Nephron progenitor cell (in vitro differentiated cells): ENCODE data around the gene RXYLT1.

Experiments
- DNase-seq: peaks from one replicate; pipeline ENCODE4 v3.0.0; 2021
- H3K27ac Mint-ChIP-seq: 2 replicates; pipeline ENCODE4 v1.8.0; 2021; ENCODE audit warnings: mild to moderate bottlenecking, moderate library complexity, mixed read lengths
- H3K27me3 Mint-ChIP-seq: 2 replicates; pipeline ENCODE4 v1.8.0; 2021; ENCODE audit warnings: mild to moderate bottlenecking, low read depth, mixed read lengths; ENCODE audit not compliant: poor library complexity
- H3K36me3 Mint-ChIP-seq: 2 replicates; pipeline ENCODE4 v1.8.0; 2021; ENCODE audit warnings: low read depth, mixed read lengths
- H3K4me1 Mint-ChIP-seq: 2 replicates; pipeline ENCODE4 v1.8.0; 2021; ENCODE audit warnings: mixed read lengths
- H3K4me3 Mint-ChIP-seq: 2 replicates; pipeline ENCODE4 v1.8.0; 2021; ENCODE audit warnings: mild to moderate bottlenecking, moderate library complexity, mixed read lengths
- H3K9me3 Mint-ChIP-seq: 2 replicates; pipeline ENCODE4 v1.8.0; 2021; ENCODE audit warnings: mild to moderate bottlenecking, moderate library complexity, mixed read lengths
- TF ChIP-seq, protein P1 (sequence below): fragments of 200-600 bp; sonication (generic); IDR thresholded peaks from 2 replicates; pipeline ENCODE4 v1.5.0; 2021; ENCODE audit warnings: antibody characterized with exemption

Gene RXYLT1

DNA sequence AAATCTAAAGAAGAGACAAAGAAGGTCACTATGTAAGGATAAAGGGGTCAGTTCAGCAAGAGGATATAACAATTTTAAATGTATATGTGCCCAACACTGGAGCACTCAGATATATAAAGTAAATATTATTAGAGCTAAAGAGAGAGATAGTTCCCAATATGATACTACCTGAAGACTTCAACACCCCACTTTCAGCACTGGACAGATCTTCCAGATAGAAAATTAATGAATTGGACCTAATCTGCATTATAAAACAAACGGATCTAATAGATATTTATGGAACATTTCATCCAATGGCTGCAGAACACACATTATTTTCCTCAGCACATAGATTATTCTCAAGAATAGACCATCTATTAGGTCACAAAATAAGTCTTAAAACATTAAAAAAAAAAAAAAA, 40.7 kb downstream of the RXYLT1 start:
- H3K36me3 Mint-ChIP-seq, result peaks cover 5% of the 10 kb centered on the region
- H3K9me3 Mint-ChIP-seq, result peaks cover 30% of the 10 kb centered on the region
- H3K4me3 Mint-ChIP-seq, result no peak overlapping the region
- H3K27ac Mint-ChIP-seq, result no peak overlapping the region
- no peak for DNase-seq
- H3K27me3 Mint-ChIP-seq, result peaks cover 7% of the 10 kb centered on the region
- TF ChIP-seq, protein P1, sequence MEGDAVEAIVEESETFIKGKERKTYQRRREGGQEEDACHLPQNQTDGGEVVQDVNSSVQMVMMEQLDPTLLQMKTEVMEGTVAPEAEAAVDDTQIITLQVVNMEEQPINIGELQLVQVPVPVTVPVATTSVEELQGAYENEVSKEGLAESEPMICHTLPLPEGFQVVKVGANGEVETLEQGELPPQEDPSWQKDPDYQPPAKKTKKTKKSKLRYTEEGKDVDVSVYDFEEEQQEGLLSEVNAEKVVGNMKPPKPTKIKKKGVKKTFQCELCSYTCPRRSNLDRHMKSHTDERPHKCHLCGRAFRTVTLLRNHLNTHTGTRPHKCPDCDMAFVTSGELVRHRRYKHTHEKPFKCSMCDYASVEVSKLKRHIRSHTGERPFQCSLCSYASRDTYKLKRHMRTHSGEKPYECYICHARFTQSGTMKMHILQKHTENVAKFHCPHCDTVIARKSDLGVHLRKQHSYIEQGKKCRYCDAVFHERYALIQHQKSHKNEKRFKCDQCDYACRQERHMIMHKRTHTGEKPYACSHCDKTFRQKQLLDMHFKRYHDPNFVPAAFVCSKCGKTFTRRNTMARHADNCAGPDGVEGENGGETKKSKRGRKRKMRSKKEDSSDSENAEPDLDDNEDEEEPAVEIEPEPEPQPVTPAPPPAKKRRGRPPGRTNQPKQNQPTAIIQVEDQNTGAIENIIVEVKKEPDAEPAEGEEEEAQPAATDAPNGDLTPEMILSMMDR, result no peak
- H3K4me1 Mint-ChIP-seq, result no peaks in the 10 kb centered on the region

DNA sequence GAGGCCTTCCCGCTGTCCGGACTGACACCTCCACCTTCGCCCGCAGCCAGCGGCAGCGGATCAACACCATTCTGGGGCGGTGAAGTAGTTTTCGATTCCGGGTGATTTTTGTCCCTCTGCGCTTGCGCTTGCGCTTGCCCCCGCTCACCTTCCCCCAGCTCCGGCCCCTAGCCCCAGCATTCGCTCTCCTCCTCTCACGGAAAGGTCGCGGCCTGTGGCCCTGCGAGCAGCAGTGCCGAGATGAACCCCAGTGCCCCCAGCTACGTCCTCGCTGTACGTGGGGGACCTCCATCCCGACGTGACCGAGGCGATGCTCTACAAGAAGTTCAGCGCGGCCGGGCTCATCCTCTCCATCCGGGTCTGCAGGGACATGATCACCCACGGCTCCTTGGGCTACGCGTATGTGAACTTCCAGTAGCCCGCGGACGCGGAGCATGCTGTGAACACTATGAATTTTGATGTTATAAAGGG, 42.1 kb downstream of the RXYLT1 start:
- DNase-seq, result no peak
- Mint-ChIP-seq H3K4me1 (no peaks in the 10 kb centered on the region), H3K36me3 (peaks cover 5% of the 10 kb centered on the region), H3K27me3 (peaks cover 7% of the 10 kb centered on the region), H3K4me3 (no peak overlapping the region), H3K27ac (peak overlapping the region; percentile 58), H3K9me3 (peaks cover 30% of the 10 kb centered on the region)
- TF ChIP-seq, protein P1, result no peak

DNA sequence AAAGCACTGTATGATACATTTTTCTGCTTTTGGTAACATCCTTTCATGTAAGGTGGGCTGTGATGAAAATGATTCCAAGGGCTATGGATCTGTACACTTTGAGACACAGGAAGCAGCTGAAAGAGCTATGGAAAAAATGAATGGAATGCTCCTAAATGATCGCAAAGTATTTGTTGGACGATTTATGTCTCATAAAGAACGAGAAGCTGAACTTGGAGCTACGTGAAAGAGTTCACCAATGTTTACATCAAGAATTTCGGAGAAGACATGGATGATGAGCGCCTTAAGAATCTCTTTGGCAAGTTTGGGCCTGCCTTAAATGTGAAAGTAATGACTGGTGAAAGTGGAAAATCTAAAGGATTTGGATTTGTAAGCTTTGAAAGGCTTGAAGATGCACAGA, 42.6 kb downstream of the RXYLT1 start:
- Mint-ChIP-seq H3K27ac (no peak overlapping the region), H3K36me3 (peaks cover 5% of the 10 kb centered on the region), H3K27me3 (peaks cover 7% of the 10 kb centered on the region), H3K9me3 (peaks cover 30% of the 10 kb centered on the region), H3K4me1 (no peaks in the 10 kb centered on the region), H3K4me3 (no peak overlapping the region)
- no peak for DNase-seq
- TF ChIP-seq, protein P1, result no peak

DNA sequence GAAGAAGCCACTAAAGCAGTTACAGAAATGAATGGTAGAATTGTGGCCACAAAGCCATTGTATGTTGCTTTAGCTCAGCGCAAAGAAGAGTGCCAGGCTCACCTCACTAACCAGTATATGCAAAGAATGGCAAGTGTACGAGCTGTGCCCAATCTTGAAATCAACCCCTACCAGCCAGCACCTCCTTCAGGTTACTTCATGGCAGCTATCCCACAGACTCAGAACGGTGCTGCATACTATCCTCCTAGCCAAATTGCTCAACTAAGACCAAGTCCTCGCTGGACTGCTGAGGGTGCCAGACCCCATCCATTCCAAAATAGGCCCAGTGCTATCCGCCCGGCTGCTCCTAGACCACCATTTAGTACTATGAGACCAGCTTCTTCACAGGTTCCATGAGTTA, 43.3 kb downstream of the RXYLT1 start:
- H3K9me3 Mint-ChIP-seq, result peaks cover 30% of the 10 kb centered on the region
- TF ChIP-seq, protein P1, result no peak
- DNase-seq, result no peak
- peaks cover 5% of the 10 kb centered on the region for H3K36me3 Mint-ChIP-seq
- no peak overlapping the region for H3K27ac Mint-ChIP-seq
- H3K4me1 Mint-ChIP-seq, result no peaks in the 10 kb centered on the region
- peaks cover 7% of the 10 kb centered on the region for H3K27me3 Mint-ChIP-seq
- no peak overlapping the region for H3K4me3 Mint-ChIP-seq

DNA sequence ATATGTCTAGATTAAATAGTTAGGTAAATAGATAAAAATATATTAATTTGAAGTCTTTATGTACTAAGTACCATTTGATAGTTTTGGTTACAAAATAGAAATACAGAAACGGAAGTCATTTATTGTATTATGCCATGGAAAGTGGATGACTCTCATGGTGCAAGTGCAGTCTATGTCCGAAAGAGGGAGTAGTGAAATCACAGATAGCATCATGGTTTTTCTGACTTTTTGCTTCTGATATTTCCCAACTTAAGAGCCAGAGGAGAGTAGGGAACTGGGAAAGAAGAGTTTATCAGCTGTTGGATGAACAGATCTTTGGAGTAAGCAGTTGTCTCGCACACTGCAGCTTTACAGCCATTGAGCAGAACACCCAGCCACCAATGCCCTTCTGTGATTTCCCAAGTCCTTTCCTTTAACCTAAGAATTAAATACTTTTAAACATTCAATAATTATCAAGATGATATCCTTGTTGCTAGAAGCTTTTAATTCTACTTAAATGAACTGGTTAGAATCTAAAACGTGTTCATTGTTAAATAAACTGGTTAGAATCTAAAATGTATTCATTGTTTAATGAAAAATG, 46.4 kb downstream of the RXYLT1 start:
- Mint-ChIP-seq H3K27me3 (peaks cover 10% of the 10 kb centered on the region), H3K4me1 (no peaks in the 10 kb centered on the region), H3K36me3 (peaks cover 5% of the 10 kb centered on the region), H3K9me3 (peaks cover 21% of the 10 kb centered on the region), H3K27ac (no peak overlapping the region), H3K4me3 (no peak overlapping the region)
- TF ChIP-seq, protein P1, result peak; percentile 84
- no peak for DNase-seq

DNA sequence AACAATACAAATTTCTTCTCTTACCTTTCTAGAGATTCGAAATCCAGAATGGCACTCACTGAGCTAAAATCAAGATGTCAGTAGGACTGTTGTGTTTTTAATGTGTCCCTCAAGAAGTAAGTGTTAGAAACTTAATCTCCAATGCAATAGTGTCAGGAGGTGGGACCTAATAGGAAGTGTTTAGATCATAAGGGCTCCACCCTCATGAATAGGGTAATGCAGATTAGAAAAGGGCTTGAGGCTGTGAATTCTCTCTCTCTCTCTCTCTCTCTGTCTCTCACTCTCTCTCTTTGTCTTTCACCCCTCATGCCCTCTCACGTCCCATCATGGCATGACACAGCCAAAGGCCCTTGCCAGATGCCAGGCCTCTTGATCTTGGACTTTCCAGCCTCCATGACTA, 49.2 kb downstream of the RXYLT1 start:
- H3K9me3 Mint-ChIP-seq, result peaks cover 21% of the 10 kb centered on the region
- H3K36me3 Mint-ChIP-seq, result no peaks in the 10 kb centered on the region
- H3K27ac Mint-ChIP-seq, result no peak overlapping the region
- DNase-seq, result no peak
- H3K4me3 Mint-ChIP-seq, result no peak overlapping the region
- H3K4me1 Mint-ChIP-seq, result no peaks in the 10 kb centered on the region
- peaks cover 7% of the 10 kb centered on the region for H3K27me3 Mint-ChIP-seq
- TF ChIP-seq, protein P1, result no peak
